Calu3 (cell line): ENCODE results near the gene MICOS13. TPM values are rescaled to one million over a fixed set of nuclear protein-coding genes. Genes with fewer than 3 reads are reported as not detected.

Experiments
- BruUV-seq: library from RNA; stranded (reverse); fragments of 400-500 nt; replicated peaks from 2 replicates; lab custom pipeline; 2021; lab: Mats Ljungman, UMichigan
- CTCF ChIA-PET: fragments of 300-600 bp; sonication (Branson Sonifier 250); formaldehyde crosslinking; loops from one replicate; lab custom pipeline; 2022; ENCODE audit warnings: antibody characterized with exemption; lab: Charles Lee
- DNase-seq: peaks from one replicate; pipeline ENCODE4 v3.0.0; 2022
- H3K27ac Mint-ChIP-seq: one replicate; pipeline ENCODE4 v1.8.0; 2022; ENCODE audit warnings: mixed read lengths; ENCODE audit not compliant: unreplicated experiment
- H3K27me3 Mint-ChIP-seq: one replicate; pipeline ENCODE4 v1.8.0; 2022; ENCODE audit warnings: mixed read lengths; ENCODE audit not compliant: unreplicated experiment
- H3K36me3 Mint-ChIP-seq: one replicate; pipeline ENCODE4 v1.8.0; 2022; ENCODE audit warnings: mild to moderate bottlenecking, moderate library complexity, mixed read lengths; ENCODE audit not compliant: insufficient read depth, unreplicated experiment
- H3K4me1 Mint-ChIP-seq: one replicate; pipeline ENCODE4 v1.8.0; 2022; ENCODE audit warnings: mild to moderate bottlenecking, low read depth, mixed read lengths; ENCODE audit not compliant: unreplicated experiment
- H3K4me3 Mint-ChIP-seq: one replicate; pipeline ENCODE4 v1.8.0; 2022; ENCODE audit warnings: mild to moderate bottlenecking, low read depth, moderate library complexity, mixed read lengths; ENCODE audit not compliant: unreplicated experiment
- H3K9me3 Mint-ChIP-seq: one replicate; pipeline ENCODE4 v1.8.0; 2022; ENCODE audit warnings: low read depth, mixed read lengths; ENCODE audit not compliant: unreplicated experiment
- intact Hi-C: fragments of 100-400 bp; cut with micrococcal nuclease; formaldehyde crosslinking; loops from one replicate; pipeline ENCODE4 v1.10.0; 2022; ENCODE audit not compliant: unreplicated experiment
- total RNA-seq: library from RNA; stranded (reverse); gene quantifications from 2 replicates; pipeline ENCODE4 v1.2.3, GENCODE V29; 2022
- TF ChIP-seq, protein P1 (sequence below): fragments of 200-600 bp; IDR thresholded peaks from one replicate; pipeline ENCODE4 v1.8.0; 2022; ENCODE audit warnings: antibody characterized with exemption; ENCODE audit not compliant: unreplicated experiment

MICOS13 gene
- total RNA-seq, 1 experiment from 2014 or later: 37.9 TPM

DNA sequence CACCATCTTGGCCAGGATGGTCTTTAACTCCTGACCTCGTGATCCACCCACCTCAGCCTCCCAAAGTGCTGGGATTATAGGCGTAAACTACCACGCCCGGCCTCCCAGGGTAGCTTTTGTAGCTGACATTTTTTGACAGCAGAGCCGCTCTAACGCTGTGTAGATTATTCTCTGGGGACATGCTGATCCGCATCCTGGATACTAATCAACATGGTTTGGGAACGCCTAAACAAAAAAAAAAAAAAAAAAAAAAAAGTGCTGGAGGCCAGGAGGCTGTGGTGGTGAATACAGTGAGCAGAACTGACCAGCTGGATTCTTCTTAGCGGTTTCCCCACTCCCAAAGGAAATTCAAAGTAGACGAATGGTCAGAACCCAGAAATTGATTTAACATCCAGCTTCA, 34.5 kb upstream of the MICOS13 start:
- TF ChIP-seq, protein P1, sequence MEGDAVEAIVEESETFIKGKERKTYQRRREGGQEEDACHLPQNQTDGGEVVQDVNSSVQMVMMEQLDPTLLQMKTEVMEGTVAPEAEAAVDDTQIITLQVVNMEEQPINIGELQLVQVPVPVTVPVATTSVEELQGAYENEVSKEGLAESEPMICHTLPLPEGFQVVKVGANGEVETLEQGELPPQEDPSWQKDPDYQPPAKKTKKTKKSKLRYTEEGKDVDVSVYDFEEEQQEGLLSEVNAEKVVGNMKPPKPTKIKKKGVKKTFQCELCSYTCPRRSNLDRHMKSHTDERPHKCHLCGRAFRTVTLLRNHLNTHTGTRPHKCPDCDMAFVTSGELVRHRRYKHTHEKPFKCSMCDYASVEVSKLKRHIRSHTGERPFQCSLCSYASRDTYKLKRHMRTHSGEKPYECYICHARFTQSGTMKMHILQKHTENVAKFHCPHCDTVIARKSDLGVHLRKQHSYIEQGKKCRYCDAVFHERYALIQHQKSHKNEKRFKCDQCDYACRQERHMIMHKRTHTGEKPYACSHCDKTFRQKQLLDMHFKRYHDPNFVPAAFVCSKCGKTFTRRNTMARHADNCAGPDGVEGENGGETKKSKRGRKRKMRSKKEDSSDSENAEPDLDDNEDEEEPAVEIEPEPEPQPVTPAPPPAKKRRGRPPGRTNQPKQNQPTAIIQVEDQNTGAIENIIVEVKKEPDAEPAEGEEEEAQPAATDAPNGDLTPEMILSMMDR: no peak
- Mint-ChIP-seq H3K4me1 (no peaks in the 10 kb centered on the region), H3K27me3 (no peaks in the 10 kb centered on the region), H3K36me3 (peaks cover 65% of the 10 kb centered on the region), H3K4me3 (no peak overlapping the region), H3K9me3 (no peaks in the 10 kb centered on the region), H3K27ac (no peak overlapping the region)
- CTCF ChIA-PET: no interaction called here
- no TSS peak for BruUV-seq
- intact Hi-C loops: no loop called here
- no peak for DNase-seq

DNA sequence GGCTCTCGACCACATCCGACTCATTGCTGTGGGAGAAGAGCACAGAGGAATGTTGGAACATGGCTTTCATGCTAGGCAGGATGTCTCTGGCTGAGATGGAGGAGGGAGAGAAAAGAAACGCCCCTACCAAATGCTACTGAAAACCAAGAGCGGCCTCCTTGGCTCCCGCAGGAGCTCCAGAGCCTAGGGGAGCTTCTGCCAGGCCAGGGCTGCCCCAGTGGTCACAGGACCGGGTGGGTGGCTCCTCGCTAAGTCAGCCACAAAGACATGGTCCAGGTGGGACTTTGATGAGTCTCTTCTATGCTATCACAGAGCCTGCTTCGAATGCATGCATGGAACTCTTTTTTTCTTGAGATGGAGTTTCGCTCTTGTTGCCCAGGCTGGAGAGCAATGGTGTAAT, 32.9 kb upstream of the MICOS13 start:
- H3K4me1 Mint-ChIP-seq: no peaks in the 10 kb centered on the region
- DNase-seq: no peak
- H3K27me3 Mint-ChIP-seq: no peaks in the 10 kb centered on the region
- BruUV-seq: no TSS peak
- no peak overlapping the region for H3K27ac Mint-ChIP-seq
- H3K36me3 Mint-ChIP-seq: peaks cover 60% of the 10 kb centered on the region
- TF ChIP-seq, protein P1: no peak
- intact Hi-C loops: no loop called here
- no peaks in the 10 kb centered on the region for H3K9me3 Mint-ChIP-seq
- CTCF ChIA-PET: no interaction called here
- no peak overlapping the region for H3K4me3 Mint-ChIP-seq

DNA sequence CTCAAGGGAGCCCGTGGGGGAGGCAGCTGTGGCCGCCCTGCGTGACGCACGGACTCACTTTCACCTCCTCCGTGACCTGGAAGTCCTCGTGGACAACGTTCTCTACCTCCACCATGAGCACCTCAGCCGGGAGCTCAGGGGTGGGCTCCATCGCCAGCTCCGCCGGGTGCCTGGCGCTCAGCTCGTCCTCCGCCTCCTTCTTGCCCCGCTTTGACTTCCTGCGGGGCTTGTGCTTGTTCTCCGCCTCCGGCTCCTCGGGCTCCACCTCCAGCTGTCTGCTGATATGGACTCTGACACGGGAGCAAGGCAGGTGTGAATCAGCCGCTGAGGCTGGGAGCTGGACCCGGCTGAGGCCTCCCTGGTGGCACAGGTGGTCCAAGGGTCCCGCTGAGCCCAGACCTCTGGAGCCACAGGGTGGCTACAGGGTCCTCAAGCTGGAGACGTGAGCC, 31.4 kb upstream of the MICOS13 start:
- Mint-ChIP-seq H3K27ac (no peak overlapping the region), H3K4me3 (no peak overlapping the region), H3K4me1 (no peaks in the 10 kb centered on the region), H3K36me3 (peaks cover 49% of the 10 kb centered on the region), H3K9me3 (no peaks in the 10 kb centered on the region), H3K27me3 (no peaks in the 10 kb centered on the region)
- intact Hi-C loops: no loop called here
- BruUV-seq: no TSS peak
- CTCF ChIA-PET: interaction anchor here (0.6 kb wide), 1 partner anchor 26 kb away, joined by 5 read pairs; no protein-coding TSS in a partner anchor
- TF ChIP-seq, protein P1: no peak
- no peak for DNase-seq

DNA sequence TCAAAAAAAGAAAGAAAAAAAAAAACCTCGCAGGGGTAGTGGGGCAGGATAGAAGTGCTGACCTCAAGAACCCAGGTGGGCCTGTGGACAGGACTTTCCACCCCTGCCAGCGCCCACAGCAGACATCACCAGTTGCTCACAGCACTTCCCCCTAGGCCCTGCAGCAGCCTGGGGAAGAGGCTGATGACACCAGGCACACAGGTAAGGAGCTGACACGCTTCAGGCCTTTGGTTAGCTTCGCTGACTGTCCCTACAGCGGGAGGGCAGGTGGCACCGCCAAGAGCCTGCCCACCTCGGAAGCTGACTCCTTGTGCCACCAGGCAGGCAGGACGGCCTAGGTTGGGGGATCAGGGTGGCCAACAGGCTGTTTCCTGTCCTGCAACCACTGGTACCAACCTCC, 30.7 kb upstream of the MICOS13 start:
- intact Hi-C loops: no loop called here
- DNase-seq: no peak
- no peaks in the 10 kb centered on the region for H3K27me3 Mint-ChIP-seq
- peaks cover 56% of the 10 kb centered on the region for H3K36me3 Mint-ChIP-seq
- CTCF ChIA-PET: interaction anchor here (0.6 kb wide), 1 partner anchor 27 kb away, joined by 5 read pairs; no protein-coding TSS in a partner anchor
- H3K27ac Mint-ChIP-seq: no peak overlapping the region
- H3K4me3 Mint-ChIP-seq: no peak overlapping the region
- TF ChIP-seq, protein P1: no peak
- H3K4me1 Mint-ChIP-seq: no peaks in the 10 kb centered on the region
- no TSS peak for BruUV-seq
- no peaks in the 10 kb centered on the region for H3K9me3 Mint-ChIP-seq
